GM19463 (cell line): Measurements from ENCODE around the gene RPS16.

Experiments used
- ATAC-seq: cut with Tn5 transposase; IDR thresholded peaks from one replicate; pipeline ENCODE4 v1.9.1; 2021; ENCODE audit warnings: mild to moderate bottlenecking, moderate library complexity; ENCODE audit not compliant: unreplicated experiment

RPS16 gene

GRCh38 chr19:39408392-39409207, 27.1 kb downstream of the RPS16 start:
- ATAC-seq: no peak

DNA sequence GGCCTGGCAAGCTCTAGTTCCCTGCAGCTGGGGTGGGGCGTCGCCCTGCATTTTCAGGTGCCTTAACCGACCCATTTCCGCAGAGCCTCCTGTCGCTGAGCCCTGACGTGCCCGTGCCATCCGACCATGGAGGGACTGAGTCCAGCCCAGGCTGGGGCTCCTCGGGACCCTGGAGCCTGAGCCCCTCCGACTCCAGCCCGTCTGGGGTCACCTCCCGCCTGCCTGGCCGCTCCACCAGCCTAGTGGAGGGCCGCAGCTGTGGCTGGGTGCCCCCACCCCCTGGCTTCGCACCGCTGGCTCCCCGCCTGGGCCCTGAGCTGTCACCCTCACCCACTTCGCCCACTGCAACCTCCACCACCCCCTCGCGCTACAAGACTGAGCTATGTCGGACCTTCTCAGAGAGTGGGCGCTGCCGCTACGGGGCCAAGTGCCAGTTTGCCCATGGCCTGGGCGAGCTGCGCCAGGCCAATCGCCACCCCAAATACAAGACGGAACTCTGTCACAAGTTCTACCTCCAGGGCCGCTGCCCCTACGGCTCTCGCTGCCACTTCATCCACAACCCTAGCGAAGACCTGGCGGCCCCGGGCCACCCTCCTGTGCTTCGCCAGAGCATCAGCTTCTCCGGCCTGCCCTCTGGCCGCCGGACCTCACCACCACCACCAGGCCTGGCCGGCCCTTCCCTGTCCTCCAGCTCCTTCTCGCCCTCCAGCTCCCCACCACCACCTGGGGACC, 27.9 kb downstream of the RPS16 start:
- no peak for ATAC-seq

DNA sequence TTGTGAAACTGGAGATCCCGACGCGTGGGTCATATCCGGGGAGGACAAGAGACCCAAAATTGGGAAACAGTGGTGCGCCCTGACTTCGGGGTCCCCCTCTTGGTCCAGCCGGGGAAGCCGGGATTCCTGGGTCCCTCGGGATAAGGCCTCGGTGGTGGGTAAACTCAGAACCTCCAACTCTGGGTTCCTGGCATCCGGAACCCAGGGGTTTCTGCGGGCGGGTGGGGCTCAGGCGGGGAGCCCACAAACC, 28.4 kb downstream of the RPS16 start:
- ATAC-seq: no peak

- ATAC-seq: peak; percentile 19
These were observed 28.9 kb downstream of the RPS16 start, which contains the start of gene ZFP36 for GRCh38 chr19:39406656-39407409. Gene ZFP36, plus strand, starts transcription at chr19:39406847. Its CDS starts 58 bp downstream, at chr19:39406905.

GRCh38 chr19:39405958-39406655, 29.6 kb downstream of the RPS16 start:
- ATAC-seq: no peak

GRCh38 chr19:39405261-39405957, 30.3 kb downstream of the RPS16 start:
- no peak for ATAC-seq

DNA sequence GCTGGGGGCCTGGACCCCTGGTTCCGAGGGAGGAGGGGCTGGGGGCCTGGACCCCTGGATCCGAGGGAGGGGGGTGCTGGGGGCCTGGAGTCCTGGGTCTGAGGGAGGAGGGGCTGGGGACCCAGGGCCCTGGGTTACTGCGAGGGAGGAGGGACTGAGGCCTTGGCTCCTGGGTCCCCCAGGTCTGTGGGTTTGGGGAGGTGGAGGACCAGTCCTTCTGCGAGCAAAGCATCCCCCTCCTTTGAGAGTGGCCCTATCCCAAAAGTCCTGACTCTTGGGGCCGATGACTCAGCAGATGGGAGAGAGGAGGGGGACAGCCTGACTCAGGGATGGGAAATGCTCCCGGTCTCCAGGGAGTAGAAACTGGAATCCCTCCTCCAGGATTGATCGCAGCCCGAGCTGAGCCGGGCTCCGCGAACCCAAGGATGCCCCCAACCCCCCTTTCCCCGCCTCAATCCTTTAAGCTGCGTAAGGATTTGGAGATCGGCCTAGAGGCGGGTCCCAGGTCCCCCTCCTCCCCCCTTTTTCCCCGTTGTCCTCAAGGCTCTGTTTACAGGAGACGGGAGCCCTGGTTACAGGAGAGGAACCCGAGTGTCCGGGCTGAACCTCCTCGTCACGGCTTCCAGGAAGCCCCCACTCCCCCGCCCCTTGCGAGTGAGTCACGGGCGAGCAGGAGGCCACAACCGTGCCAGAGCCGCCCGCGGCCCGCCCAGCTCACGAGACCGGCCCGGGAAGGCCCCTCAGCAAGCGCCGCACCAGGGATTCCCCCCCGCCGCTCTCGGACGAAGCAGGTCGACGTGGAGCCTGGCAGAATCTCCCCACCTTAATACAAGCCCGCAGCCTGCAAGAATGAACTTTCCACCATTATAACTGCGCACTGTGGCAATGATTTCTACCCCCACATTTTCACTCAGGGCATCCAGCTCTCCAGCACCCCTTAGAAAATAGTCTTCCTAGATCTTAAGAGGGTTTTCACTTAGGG, 32.1 kb downstream of the RPS16 start:
- no peak for ATAC-seq

- no peak for ATAC-seq
These were observed 33.1 kb downstream of the RPS16 start for GRCh38 chr19:39402346-39403300.

DNA sequence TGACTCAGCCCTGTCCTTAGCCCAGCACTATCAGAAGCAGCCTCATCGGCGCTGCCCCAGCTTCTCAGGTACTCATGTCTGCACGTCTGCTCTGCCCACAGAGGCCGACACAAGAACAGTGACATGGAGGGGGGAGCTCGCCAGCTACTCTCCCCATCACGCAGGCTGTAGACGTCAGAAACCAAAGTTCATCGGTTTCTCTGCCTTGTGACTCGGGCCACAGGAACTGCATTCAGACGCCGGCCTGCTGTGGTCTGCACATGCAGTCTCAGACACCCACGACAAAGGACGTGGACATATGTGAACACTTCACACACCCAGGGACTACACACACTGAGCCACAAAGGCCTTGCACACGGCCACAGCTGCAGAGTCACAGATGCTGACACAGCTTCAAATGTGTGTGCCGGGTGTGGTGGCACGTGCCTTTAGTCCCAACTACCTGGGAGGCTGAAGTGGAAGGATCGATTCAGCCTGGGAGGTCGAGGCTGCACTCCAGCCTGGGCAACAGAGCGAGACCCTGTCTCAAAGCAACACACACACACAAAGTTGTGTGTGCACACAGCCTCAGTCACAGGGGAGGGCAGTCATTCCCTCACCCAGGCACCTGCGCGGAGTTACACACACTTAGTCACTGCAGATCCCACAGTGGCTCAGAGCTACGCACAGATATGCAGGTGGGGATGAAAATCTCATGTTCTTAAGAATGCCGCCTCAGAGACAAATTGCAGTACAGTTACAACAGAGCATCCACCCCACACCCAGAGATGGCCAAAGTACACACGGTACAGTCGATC, 34.0 kb downstream of the RPS16 start:
- peak; percentile 27 for ATAC-seq

GRCh38 chr19:39401070-39401548, 34.6 kb downstream of the RPS16 start:
- ATAC-seq: peak; percentile 0

DNA sequence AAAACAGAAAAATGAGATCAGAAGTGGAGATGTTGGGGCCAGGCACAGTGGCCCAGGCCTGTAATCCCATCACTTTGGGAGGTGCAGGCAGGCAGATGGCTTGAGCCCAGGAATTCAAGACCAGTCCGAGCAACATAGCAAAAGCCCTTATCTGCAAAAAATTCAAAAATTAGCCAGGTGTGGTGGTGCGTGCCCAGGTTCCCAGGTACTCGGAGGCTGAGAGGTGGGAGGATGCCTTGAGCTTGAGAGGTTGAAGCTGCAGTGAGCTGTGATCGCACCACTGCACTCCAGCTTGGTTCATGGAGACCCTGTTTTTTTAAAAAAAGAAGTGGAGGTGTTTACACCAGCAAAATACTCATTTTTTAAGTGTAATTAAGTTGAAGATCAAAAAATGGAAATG, 35.7 kb downstream of the RPS16 start:
- no peak for ATAC-seq

DNA sequence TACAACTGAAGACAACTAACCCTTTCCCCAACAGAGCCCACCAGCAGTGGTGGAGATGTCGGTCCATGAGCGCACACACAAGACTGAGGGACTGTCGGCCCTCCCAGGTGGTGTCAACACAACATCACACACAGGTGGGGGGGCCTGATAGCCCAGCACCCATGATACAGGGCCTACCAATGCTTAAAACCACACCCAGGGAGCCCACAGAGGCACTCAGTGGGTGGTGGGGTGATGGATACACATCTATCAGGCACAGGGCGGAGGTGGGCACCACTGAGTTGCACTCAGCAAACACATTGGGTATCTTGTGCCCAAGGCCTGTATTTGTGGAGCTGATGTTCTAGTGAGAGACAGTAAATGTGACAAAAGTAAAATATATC, 36.1 kb downstream of the RPS16 start:
- ATAC-seq: no peak

GRCh38 chr19:39398297-39398864, 37.4 kb downstream of the RPS16 start:
- no peak for ATAC-seq

DNA sequence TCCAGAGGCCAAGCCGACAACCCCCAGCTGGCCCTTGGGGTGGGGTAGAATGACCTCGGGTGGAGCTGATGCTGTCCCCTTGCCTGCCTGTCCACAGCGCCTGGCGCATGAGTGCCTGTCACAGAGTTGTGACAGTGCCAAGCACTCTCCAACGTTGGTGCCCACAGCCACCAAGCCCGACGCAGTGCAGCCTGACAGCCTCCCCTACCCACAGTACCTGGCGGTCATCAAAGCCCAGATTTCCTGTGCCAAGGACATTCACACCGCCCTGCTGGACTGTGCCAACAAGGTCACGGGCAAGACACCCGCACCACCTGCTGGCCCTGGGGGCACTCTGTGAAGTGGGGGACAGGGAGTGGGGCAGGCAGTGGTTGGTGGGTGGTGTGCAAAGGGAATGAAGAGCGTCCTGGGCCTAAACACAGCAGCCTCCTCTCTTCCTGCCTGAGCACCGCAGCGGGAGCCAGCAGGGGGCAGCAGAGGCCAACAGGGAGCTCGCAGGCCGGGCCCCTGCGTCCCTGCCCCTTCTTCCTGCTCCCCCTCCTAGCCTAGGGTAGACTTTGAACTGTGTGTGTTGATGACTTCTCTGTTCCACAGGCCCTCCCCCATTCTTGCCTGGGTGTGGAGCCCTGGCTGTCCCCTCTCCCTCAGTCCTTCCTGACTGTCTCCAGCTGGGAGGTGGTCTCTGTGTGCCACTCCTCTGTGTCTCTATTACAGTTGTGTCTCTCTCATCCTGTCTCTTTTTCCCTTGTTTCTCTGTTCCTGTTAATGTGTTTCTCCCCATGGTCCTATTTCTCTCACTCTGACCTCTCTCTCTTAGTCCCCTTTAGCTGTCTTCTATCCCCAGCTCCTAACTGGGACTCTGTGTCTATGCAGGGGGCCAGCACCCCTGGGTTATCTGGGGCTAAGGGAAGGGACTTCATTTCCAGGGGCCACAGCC, 38.1 kb downstream of the RPS16 start:
- peak; percentile 59 for ATAC-seq

- ATAC-seq: peak; percentile 90
These were observed 44.9 kb downstream of the RPS16 start, which contains the start of the genes MED29 and PAF1 for GRCh38 chr19:39390751-39391437. Gene MED29, plus strand, starts transcription at chr19:39391378. Its CDS starts 45 bp downstream, at chr19:39391423. Gene PAF1, minus strand, starts transcription at chr19:39391106. Its CDS starts 242 bp downstream, at chr19:39390864.
